Mesendoderm (in vitro differentiated cells): ENCODE data around the gene ADAMTSL1. TPM values are rescaled to one million over a fixed set of nuclear protein-coding genes. Genes with fewer than 3 reads are reported as not detected.
A peak's percentile ranks its signal among the peaks of the same experiment; 100 is the strongest.

Experiments used
- DNase-seq: peaks from one replicate; pipeline ENCODE4 v3.0.0; 2013
- H2AK5ac ChIP-seq: 2 replicates; pipeline ENCODE4 v1.6.1; 2013; ENCODE audit warnings: low read length, inconsistent platforms
- H2BK120ac ChIP-seq: 2 replicates; pipeline ENCODE4 v1.6.1; 2013; ENCODE audit warnings: low read depth, mild to moderate bottlenecking, low read length, moderate library complexity, mixed read lengths
- H2BK15ac ChIP-seq: replicated peaks from 2 replicates; pipeline ENCODE4 v1.6.1; 2013; ENCODE audit warnings: low read depth, mild to moderate bottlenecking, moderate library complexity
- H2BK5ac ChIP-seq: 2 replicates; pipeline ENCODE4 v1.6.1; 2013; ENCODE audit warnings: low read length, inconsistent platforms
- H3K18ac ChIP-seq: 2 replicates; pipeline ENCODE4 v1.6.1; 2013; ENCODE audit warnings: mild to moderate bottlenecking, low read length, mixed read lengths
- H3K23ac ChIP-seq: one replicate; pipeline ENCODE4 v1.6.1; 2013; ENCODE audit warnings: low read length
- H3K27ac ChIP-seq: 2 replicates; pipeline ENCODE4 v1.5.1; 2013; ENCODE audit warnings: low read depth, mild to moderate bottlenecking, inconsistent platforms, low read length, moderate library complexity
- H3K27me3 ChIP-seq: 2 replicates; pipeline ENCODE4 v1.6.1; 2013; ENCODE audit warnings: low read length, control low read depth, mild to moderate bottlenecking, inconsistent platforms; ENCODE audit not compliant: insufficient read depth, poor library complexity
- H3K36me3 ChIP-seq: 2 replicates; pipeline ENCODE4 v1.6.1; 2013; ENCODE audit warnings: low read length, inconsistent platforms; ENCODE audit not compliant: control insufficient read depth, insufficient read depth
- H3K4ac ChIP-seq: one replicate; pipeline ENCODE4 v1.6.1; 2013; ENCODE audit warnings: low read depth, mild to moderate bottlenecking, low read length, moderate library complexity
- H3K4me1 ChIP-seq: 2 replicates; pipeline ENCODE4 v1.6.1; 2013; ENCODE audit warnings: low read depth, low read length, inconsistent platforms; ENCODE audit not compliant: control insufficient read depth
- H3K4me2 ChIP-seq: 2 replicates; pipeline ENCODE4 v1.6.1; 2013; ENCODE audit warnings: low read length
- H3K4me3 ChIP-seq: 2 replicates; pipeline ENCODE4 v1.5.1; 2013; ENCODE audit warnings: mild to moderate bottlenecking, low read length
- H3K56ac ChIP-seq: one replicate; pipeline ENCODE4 v1.6.1; 2013; ENCODE audit warnings: low read length
- H3K79me1 ChIP-seq: 2 replicates; pipeline ENCODE4 v1.6.1; 2013; ENCODE audit warnings: low read length, inconsistent platforms
- H3K79me2 ChIP-seq: 2 replicates; pipeline ENCODE4 v1.6.1; 2013; ENCODE audit warnings: mild to moderate bottlenecking, low read length; ENCODE audit not compliant: control insufficient read depth, insufficient read depth
- H3K9ac ChIP-seq: 2 replicates; pipeline ENCODE4 v1.6.1; 2013; ENCODE audit warnings: low read length, inconsistent platforms
- H4K5ac ChIP-seq: one replicate; pipeline ENCODE4 v1.6.1; 2013; ENCODE audit warnings: low read length
- H4K8ac ChIP-seq: one replicate; pipeline ENCODE4 v1.6.1; 2013; ENCODE audit warnings: low read depth, mild to moderate bottlenecking, control low read depth, low read length, moderate library complexity
- WGBS: extraction: QIAGEN DNeasy Blood & Tissue Kit; methylation state at CpG from one replicate; pipeline ENCODE4 v1.1.7; 2013; ENCODE audit warnings: low lambda C conversion rate, missing lambda C conversion rate; ENCODE audit not compliant: insufficient coverage; ENCODE audit errors: extremely low coverage; 5-methylcytosine and 5-hydroxymethylcytosine counted together
- polyA plus RNA-seq, 2 experiments: library from polyadenylated mRNA; stranded (reverse); fragments of 200-250 nt; gene quantifications; one replicate each; pipeline ENCODE4 v1.2.3, GENCODE V29; 2013

The ADAMTSL1 gene, protein sequence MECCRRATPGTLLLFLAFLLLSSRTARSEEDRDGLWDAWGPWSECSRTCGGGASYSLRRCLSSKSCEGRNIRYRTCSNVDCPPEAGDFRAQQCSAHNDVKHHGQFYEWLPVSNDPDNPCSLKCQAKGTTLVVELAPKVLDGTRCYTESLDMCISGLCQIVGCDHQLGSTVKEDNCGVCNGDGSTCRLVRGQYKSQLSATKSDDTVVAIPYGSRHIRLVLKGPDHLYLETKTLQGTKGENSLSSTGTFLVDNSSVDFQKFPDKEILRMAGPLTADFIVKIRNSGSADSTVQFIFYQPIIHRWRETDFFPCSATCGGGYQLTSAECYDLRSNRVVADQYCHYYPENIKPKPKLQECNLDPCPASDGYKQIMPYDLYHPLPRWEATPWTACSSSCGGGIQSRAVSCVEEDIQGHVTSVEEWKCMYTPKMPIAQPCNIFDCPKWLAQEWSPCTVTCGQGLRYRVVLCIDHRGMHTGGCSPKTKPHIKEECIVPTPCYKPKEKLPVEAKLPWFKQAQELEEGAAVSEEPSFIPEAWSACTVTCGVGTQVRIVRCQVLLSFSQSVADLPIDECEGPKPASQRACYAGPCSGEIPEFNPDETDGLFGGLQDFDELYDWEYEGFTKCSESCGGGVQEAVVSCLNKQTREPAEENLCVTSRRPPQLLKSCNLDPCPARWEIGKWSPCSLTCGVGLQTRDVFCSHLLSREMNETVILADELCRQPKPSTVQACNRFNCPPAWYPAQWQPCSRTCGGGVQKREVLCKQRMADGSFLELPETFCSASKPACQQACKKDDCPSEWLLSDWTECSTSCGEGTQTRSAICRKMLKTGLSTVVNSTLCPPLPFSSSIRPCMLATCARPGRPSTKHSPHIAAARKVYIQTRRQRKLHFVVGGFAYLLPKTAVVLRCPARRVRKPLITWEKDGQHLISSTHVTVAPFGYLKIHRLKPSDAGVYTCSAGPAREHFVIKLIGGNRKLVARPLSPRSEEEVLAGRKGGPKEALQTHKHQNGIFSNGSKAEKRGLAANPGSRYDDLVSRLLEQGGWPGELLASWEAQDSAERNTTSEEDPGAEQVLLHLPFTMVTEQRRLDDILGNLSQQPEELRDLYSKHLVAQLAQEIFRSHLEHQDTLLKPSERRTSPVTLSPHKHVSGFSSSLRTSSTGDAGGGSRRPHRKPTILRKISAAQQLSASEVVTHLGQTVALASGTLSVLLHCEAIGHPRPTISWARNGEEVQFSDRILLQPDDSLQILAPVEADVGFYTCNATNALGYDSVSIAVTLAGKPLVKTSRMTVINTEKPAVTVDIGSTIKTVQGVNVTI (N-terminal part only)
- 0.56 TPM for polyA plus RNA-seq (2013, experiment 1 of 2)
- 0.56 TPM for polyA plus RNA-seq (2013, experiment 2 of 2)

DNA sequence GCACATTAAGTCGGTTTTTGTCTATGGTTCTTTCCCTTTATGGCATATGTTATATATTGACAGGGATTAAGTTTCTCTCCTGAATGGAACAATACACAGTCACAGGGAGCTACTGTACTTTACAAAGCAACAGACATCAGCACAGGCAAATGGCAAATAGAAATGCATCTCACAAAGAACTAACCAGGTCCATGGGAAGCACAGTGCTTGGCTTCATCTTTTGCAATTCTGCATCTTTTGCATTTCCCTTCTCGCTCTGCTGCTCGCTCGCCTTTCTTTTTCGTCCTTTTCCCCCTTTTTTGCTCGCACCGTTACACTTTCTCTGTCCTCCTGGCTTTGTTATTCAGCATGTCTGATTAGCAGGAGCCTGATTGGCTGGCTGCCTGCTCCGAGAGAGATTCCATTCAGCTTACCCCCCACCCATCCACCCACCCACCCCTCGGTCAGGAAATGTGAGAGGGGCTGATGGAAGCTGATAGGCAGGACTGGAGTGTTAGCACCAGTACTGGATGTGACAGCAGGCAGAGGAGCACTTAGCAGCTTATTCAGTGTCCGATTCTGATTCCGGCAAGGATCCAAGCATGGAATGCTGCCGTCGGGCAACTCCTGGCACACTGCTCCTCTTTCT is at the start of gene ADAMTSL1:
ADAMTSL1 (plus strand) TSS at position 502 of the 628 bp plus-strand sequence; CDS start at position 582, 80 bp downstream.
- Histone ChIP-seq H3K27me3 (no peaks in the 10 kb centered on the region), H3K56ac (peak within 1 kb of the TSS; percentile 58), H2BK15ac (no peak within 1 kb of the TSS), H3K4ac (no peak within 1 kb of the TSS), H3K79me1 (no peaks in the 10 kb centered on the region), H3K4me2 (peak within 1 kb of the TSS; percentile 71), H4K8ac (no peak within 1 kb of the TSS), H3K23ac (no peak within 1 kb of the TSS), H3K36me3 (no peaks in the 10 kb centered on the region), H3K9ac (peak within 1 kb of the TSS; percentile 39), H3K4me3 (no peak within 1 kb of the TSS), H3K79me2 (no peaks in the 10 kb centered on the region), H3K18ac (no peak within 1 kb of the TSS), H4K5ac (no peak within 1 kb of the TSS), H3K4me1 (peaks cover 5% of the 10 kb centered on the region), H2BK120ac (no peak within 1 kb of the TSS), H2BK5ac (no peak within 1 kb of the TSS), H2AK5ac (no peak within 1 kb of the TSS), H3K27ac (no peak within 1 kb of the TSS)
- no CpG with 5 or more reads among the region's 13 CpGs for WGBS
- DNase-seq = peak; percentile 93

DNA sequence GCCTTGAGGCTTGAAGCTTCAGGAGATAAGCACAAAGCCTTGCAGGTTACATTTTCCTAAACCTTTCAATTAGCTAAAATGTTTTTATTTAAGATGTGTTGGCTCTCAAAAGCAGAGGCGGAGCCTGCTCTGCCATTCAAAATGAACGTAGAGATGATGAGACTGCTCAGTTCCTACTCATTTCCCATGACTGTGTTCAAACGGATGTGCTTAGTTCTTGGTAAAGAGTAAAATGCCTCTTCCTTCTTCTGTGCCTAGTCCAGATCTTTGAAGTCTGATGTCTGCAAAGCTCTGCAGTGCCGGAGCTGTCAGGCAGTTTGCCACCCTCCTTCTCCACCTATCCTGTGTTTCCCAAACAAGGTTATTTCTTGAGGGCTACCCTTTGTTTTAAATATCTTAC is 46.3 kb upstream of the ADAMTSL1 start:
- H3K4me2 ChIP-seq = no peak overlapping the region
- WGBS = no CpG with 5 or more reads among the region's 4 CpGs
- H3K79me2 ChIP-seq = no peaks in the 10 kb centered on the region

DNA sequence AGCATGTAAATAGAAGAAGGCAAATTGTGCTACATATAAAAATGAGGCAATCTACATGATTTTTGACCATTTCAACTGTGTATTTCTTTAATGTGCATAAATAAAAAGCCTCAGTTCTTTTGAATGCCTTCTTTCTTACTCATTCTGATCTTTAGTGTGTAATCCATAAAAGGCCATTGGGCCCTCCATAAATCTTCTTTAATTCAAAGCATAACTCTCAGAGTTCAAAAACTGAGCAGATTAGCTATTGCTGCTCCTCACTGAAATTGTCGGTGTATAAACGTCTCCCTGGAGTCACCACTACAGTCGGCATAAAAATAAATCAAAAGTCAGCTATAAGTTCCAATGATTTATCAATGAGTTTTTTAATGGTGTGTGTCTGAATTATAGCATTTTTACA is 45.3 kb upstream of the ADAMTSL1 start:
- no peaks in the 10 kb centered on the region for H3K4me1 ChIP-seq
- H3K79me1 ChIP-seq = no peaks in the 10 kb centered on the region
- H3K56ac ChIP-seq = no peak overlapping the region
- H2BK120ac ChIP-seq = no peak overlapping the region
- H3K4ac ChIP-seq = no peak overlapping the region
- H4K5ac ChIP-seq = no peak overlapping the region
- H3K27me3 ChIP-seq = no peaks in the 10 kb centered on the region
- H3K79me2 ChIP-seq = no peaks in the 10 kb centered on the region
- no peak for DNase-seq
- no CpG with 5 or more reads among the region's 3 CpGs for WGBS
- no peak overlapping the region for H3K23ac ChIP-seq
- no peak overlapping the region for H2AK5ac ChIP-seq
- H3K36me3 ChIP-seq = no peaks in the 10 kb centered on the region
- H3K27ac ChIP-seq = no peak overlapping the region
- no peak overlapping the region for H3K4me2 ChIP-seq
- no peak overlapping the region for H3K18ac ChIP-seq
- H2BK15ac ChIP-seq = no peak overlapping the region
- no peak overlapping the region for H2BK5ac ChIP-seq
- H3K9ac ChIP-seq = no peak overlapping the region
- H3K4me3 ChIP-seq = no peak overlapping the region
- H4K8ac ChIP-seq = no peak overlapping the region

More for the DNA sequence above, 46.3 kb upstream of the ADAMTSL1 start:
- no peak overlapping the region for H2BK5ac ChIP-seq
- no peak overlapping the region for H3K23ac ChIP-seq
- H3K79me1 ChIP-seq = no peaks in the 10 kb centered on the region
- H3K56ac ChIP-seq = no peak overlapping the region
- H3K4me3 ChIP-seq = no peak overlapping the region
- H4K8ac ChIP-seq = no peak overlapping the region
- no peak overlapping the region for H3K4ac ChIP-seq
- H2AK5ac ChIP-seq = no peak overlapping the region
- H3K27ac ChIP-seq = no peak overlapping the region
- H3K18ac ChIP-seq = no peak overlapping the region
- H4K5ac ChIP-seq = no peak overlapping the region
- no peaks in the 10 kb centered on the region for H3K36me3 ChIP-seq
- no peaks in the 10 kb centered on the region for H3K4me1 ChIP-seq
- no peak overlapping the region for H2BK15ac ChIP-seq
- DNase-seq = no peak
- no peak overlapping the region for H3K9ac ChIP-seq
- no peaks in the 10 kb centered on the region for H3K27me3 ChIP-seq
- no peak overlapping the region for H2BK120ac ChIP-seq

DNA sequence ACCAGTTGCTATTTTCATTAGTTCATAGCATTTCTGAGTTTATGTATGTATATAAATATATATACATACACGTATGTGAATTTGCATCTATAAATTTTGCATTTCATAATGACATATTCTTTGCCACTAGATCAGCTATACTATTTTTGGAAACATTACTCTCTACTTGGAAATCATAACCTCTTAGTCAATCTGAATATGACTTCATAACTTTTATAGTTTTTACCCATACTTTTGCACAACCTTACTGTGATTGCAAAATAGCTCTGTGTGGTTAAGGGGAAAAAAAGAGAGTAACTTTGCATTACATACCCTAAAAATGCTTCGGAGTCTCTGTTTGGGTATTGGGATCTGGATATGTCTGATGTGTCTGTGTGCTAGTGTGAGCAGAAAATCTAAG is 44.9 kb upstream of the ADAMTSL1 start:
- no peaks in the 10 kb centered on the region for H3K79me1 ChIP-seq
- H2BK15ac ChIP-seq = no peak overlapping the region
- H4K5ac ChIP-seq = no peak overlapping the region
- H3K4ac ChIP-seq = no peak overlapping the region
- H3K56ac ChIP-seq = no peak overlapping the region
- no peak overlapping the region for H2BK5ac ChIP-seq
- DNase-seq = no peak
- H2AK5ac ChIP-seq = no peak overlapping the region
- H2BK120ac ChIP-seq = no peak overlapping the region
- H3K79me2 ChIP-seq = no peaks in the 10 kb centered on the region
- H3K4me3 ChIP-seq = no peak overlapping the region
- H3K9ac ChIP-seq = no peak overlapping the region
- H3K18ac ChIP-seq = no peak overlapping the region
- no peaks in the 10 kb centered on the region for H3K4me1 ChIP-seq
- no peaks in the 10 kb centered on the region for H3K36me3 ChIP-seq
- no peak overlapping the region for H3K27ac ChIP-seq
- WGBS = no CpG with 5 or more reads among the region's 2 CpGs
- H3K23ac ChIP-seq = no peak overlapping the region
- no peak overlapping the region for H3K4me2 ChIP-seq
- no peaks in the 10 kb centered on the region for H3K27me3 ChIP-seq
- H4K8ac ChIP-seq = no peak overlapping the region

DNA sequence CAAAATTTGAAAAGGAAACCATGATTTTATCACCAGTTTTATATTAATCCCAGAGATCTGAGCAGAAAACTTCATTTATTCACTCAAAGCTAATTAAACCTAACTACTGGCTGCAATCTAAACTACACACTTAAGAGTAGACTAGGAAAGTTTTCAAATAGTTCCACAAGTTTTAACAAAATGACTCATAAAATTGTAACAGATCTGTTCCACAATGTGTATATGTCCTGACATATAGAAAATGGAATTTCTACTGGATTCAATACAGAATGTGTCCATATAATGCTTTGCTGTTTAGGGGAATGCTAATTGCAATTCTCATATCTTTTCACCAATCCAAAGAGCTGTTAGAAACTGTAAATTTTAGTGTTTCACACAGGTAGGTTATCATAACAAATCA is 40.3 kb upstream of the ADAMTSL1 start:
- Histone ChIP-seq H3K4ac (no peak overlapping the region), H3K79me1 (no peaks in the 10 kb centered on the region), H3K56ac (no peak overlapping the region), H2AK5ac (no peak overlapping the region), H4K8ac (no peak overlapping the region), H3K4me2 (no peak overlapping the region), H4K5ac (no peak overlapping the region), H3K27me3 (no peaks in the 10 kb centered on the region), H3K4me1 (peaks cover 3% of the 10 kb centered on the region), H2BK5ac (no peak overlapping the region), H3K18ac (no peak overlapping the region), H2BK120ac (no peak overlapping the region), H3K27ac (no peak overlapping the region), H2BK15ac (no peak overlapping the region), H3K9ac (no peak overlapping the region), H3K36me3 (no peaks in the 10 kb centered on the region), H3K79me2 (no peaks in the 10 kb centered on the region), H3K4me3 (no peak overlapping the region), H3K23ac (no peak overlapping the region)
- DNase-seq = no peak
